ENCODE data around the gene PTPRA.
"Not testable (repeated sequence)": the region's sequence is repeated elsewhere in the genome, so short reads cannot be mapped to it uniquely, and the experiment has no call there.

Gene PTPRA

DNA sequence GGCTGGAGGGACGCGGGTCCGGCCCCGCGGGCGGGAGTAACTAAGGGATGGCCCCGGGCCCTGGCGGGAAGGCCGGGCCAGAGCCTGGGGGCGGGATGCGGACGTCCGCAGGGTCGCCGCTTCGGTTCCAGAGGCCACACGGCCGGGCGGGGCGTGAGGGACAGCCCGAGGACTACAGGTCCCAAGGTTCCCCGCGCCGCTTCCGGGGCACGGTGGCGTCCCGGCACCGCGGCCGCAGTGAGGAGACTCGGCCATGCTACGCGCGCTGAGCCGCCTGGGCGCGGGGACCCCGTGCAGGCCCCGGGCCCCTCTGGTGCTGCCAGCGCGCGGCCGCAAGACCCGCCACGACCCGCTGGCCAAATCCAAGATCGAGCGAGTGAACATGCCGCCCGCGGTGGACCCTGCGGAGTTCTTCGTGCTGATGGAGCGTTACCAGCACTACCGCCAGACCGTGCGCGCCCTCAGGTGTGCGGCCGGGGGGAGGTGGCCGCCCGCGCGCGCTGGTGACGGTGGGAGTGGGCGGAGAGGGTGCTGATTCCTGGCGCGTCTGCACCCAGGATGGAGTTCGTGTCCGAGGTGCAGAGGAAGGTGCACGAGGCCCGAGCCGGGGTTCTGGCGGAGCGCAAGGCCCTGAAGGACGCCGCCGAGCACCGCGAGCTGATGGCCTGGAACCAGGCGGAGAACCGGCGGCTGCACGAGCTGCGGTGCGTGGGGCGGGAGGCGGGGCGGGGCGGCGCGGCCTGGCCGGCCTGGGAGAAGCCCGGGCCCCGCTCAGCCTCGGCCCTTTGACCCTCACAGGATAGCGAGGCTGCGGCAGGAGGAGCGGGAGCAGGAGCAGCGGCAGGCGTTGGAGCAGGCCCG, 172.8 kb downstream of the PTPRA start, which contains the start of gene MRPS26:
Gene MRPS26, plus strand, starts transcription at position 237 of the 861 bp plus-strand sequence. Its CDS starts 17 bp downstream, at position 254.
- peak; percentile 63 for DNase-seq

DNA sequence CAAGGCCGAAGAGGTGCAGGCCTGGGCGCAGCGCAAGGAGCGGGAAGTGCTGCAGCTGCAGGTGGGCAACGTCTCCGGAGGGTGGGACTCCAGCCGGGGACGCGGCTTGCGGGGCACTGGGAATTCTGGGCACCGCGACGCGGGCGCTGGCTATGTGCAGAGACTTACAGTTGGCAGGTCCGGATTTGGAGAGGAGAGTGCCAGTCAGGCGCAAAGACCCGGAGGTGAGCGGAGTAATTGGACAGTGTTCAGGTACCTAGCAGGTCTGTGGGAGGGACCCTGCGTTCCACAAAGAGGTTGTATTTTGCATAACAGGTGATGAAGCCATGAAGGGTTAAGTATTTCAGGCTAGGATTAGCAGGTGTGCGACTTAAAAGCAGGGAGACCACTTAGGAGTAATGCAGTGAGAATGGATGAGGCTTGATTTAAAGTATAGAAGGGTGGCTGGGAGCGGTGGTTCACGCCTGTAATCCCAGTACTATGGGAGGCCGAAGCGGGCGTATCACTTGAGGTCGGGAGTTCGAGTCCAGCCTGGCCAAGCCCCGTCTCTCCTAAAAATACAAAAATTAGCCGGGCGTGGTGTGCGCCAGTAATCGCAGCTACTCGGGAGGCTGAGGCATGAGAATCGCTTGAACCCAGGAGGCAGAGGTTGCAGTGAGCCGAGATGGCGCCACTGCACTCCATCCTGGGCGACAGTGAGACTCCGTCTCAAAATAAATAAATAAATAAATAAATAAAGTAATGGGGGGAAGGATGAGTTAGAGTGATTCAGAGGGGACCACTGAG, 173.6 kb downstream of the PTPRA start:
- DNase-seq = peak; percentile 21

DNA sequence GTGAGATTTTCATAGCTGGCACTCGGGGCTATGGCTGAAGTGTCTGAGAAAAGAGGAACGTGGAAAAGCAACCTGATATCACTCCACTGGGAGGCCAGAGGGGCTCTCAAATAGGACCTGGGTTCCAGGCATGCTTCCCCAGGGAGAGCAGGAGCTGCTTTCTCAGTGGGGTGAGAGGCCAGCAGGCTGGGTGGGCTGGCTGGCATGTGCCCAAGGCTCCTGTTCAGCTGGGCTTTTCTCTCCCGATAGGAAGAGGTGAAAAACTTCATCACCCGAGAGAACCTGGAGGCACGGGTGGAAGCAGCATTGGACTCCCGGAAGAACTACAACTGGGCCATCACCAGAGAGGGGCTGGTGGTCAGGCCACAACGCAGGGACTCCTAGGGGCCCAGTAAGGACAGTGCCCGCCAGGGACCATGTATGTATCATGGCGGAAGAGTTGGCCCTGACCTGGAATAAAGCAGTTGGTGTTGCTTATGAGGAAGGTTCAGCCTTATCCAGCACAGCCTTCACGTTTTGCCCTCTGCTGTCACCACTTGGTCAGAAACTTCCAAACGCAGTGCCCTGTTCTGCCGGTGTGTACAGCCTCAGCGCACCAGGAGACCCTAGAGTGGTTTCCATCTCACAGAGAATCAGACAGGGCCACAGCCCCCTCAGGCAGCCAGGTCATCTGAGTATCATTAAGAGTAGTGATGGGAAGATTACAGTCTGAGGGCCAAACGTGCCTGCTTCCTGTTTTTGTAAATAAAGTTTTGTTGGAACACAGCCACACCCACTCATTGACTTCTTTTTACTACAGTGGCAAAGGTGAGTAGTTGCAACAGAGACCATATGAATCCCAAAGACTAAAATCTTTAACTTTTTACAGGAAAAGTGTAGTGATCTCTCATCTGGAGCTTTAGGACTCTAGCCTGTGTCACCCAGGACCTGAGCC, 174.5 kb downstream of the PTPRA start:
- no peak for DNase-seq

DNA sequence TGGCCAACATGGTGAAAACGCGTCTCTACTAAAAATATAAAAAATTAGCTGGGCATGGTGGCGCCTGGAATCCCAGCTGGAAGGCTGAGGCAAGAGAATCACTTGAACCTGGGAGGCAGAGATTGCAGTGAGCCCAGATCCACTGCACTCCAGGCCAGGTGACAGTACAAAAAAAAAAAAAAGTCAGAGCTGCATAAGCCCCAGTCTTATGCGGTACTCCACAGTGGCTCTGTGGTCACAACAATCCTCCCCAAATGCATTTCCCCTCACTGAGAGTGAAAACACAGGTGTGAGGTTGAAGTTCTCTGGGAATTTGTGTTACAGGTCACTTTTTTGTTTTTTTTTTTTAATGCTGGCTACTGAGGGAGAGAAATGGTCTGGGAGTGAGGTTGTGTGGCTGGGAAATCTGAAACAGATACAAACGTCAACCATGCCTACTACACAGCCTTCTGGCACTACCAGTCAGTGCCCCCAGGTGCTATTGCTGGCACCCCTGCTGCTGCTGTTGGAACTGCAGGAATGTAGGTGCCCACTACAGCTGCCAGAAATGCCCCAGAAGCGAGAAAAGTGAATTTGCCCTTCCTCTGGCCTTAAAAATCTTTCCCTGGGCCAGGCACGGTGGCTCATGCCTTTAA, 178.2 kb downstream of the PTPRA start:
- DNase-seq = no peak

DNA sequence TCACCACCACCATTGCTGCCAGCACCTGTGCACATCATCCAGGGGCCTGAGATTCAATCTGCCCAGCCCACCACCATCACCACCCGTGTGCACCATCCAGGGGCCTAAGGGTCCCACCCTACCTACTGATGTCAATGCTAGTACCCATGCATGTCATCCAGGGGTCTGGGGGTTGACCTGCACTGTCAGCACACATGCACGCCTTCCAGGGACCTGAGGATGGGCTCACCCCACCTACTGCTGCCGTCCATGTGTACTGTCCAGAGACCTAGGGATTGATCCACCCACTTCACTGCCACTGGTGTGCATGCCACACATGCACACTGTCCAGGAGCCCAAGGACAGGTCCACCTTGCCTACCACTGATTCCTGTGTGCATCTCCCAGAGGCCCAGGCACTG, 186.2 kb downstream of the PTPRA start:
- no peak for DNase-seq

DNA sequence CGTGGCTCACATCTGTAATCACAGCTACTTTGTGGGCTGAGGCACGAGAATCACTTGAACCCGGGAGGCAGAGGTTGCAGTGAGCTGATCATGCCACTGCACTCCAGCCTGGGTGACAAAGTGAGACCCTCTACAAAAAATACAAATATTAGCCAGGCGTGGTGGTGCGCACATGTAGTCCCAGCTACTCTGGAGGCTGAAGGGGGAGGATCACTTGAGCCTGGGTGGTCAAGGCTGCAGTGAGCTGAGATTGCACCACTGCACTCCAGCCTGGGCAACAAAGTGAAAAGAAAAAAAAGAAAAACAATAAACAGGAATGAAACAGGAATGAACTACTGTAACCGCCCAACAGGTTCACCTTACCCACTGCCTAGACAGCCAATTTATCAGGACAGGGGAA, 190.8 kb downstream of the PTPRA start:
- DNase-seq = not testable (repeated sequence)

DNA sequence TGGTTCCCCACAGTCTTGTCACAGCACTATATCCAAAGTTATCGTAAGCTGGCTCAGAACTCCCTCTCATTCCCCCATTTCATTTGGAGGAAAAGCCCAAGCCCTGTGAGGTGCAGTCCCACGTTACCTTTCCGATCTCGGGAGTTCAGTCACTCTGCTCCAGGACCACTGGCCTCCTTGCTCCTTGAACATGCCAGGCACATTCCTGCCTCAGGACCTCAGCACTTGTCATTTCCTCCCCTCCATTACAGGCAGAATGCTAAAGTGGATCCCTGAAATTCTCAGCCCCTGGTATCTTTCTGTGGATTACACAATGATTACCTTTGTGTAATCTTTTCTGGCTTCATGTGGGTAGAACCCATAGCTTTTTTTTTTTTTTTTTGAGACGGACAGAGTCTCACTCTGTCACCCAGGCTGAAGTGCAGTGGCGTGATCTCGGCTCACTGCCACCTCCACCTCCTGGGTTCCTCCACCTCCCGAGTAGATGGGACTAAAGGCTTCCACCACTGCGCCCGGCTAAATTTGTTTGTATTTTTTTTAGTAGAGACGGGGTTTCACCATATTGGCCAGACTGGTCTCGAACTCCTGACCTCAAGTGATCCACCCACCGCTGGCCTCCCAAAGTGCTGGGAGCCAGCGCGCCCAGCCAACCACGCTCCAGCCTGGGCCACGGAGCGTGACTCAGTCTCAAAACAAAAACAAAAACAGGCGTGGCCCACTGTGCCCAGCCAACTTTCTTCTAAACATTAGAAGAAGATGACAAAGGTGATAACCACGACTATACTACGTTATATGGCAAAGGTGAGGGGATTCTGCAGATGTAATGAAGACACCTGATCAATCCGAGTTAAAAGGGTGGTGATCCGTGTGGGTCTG, 194.1 kb downstream of the PTPRA start:
- DNase-seq = no peak

DNA sequence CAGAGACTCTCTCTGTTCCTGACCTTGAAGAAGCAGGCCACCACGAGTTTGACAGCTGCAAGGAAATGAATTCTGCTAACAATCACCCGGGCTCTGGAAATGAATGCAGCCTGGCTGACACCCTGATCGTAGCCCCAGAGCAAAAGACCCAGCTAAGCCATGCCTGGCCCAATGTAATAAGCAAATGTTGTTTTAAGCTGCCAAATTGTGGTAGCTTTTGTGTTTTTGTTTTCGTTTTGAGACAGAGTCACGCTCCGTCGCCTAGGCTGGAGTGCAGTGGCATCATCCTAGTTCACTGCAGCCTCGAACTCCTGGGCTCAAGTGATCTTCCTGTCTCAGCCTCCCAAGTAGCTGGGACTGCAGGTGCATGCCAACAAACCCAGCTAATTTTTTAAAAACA, 194.8 kb downstream of the PTPRA start:
- DNase-seq = no peak

DNA sequence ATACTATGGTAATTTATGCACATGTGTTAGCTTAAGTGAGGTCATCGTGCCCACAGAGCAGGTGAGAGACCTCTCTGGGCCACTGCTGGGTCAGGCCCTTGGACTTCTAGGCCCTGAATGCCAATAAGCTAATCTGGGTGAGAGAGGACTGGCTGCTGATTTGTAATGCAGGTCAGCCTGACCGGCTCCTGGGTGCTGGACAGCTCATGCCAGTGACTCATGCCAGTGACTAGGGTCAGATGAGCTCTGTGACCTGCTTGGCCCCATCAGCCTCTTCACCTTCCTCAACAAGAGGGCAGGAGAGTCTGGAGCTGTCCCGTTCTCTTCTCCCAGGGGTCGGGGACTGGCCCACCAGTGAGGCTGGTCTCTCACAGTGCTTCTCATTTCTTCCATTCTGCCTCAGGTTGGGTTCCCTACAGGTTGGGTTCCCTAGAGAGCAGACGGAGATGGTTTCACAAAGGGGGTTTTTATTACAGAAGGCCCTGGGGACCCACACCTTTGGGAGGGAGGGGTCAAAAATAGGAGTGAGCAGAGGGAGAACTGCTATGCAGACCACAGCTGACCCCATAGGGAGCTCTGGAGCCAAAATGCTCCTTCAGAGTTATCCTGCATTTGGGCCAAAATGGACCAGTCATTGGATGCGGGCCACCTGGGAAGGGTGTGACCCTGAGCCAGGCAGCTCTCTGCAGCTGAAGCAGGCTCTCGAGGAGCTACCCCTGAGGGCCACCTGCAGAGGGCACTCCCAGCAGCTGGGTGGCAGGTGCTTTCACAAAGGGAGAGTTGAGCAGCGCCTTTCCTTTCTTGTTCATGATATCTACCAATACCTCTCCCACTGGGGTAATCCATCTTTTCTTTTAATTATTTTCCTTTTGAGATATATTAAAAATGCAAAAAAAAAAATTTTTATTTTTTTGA, 196.0 kb downstream of the PTPRA start:
- peak; percentile 61 for DNase-seq

DNA sequence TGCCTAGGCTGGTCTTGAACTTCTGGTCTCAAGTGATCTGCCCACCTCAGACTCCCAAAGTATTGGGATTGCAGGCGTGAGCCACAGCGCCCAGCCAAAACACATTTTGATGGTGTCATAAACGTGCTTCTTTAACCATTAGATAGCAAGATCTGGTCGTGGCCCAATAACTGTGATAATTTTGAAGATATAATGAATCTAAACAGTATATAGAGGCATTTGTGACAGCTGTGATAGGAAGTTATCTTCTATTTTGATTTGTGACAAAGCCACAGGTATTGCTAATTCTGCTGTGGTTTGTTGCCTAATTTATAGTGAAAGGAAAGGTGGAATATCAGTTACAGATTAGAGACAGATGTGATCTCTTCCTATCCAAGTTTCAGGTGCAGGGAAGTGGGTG, 197.4 kb downstream of the PTPRA start:
- no peak for DNase-seq

DNA sequence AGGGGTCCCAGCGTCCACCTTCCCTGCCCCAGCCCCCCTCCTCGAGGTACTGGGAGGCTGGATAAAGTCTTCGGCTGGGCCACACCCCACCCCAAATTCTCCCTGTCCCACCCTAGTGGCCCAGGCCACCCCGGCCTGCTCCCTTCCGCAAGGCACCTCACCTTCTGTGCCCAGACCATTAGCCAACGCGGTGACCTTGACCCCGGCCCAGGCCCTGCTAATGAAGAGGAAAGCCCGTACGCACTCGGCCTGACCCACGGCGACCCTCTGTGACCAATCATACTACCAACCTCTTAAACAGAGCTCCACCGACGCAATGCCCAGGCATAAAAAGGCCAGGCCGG, 198.0 kb downstream of the PTPRA start:
- no peak for DNase-seq

DNA sequence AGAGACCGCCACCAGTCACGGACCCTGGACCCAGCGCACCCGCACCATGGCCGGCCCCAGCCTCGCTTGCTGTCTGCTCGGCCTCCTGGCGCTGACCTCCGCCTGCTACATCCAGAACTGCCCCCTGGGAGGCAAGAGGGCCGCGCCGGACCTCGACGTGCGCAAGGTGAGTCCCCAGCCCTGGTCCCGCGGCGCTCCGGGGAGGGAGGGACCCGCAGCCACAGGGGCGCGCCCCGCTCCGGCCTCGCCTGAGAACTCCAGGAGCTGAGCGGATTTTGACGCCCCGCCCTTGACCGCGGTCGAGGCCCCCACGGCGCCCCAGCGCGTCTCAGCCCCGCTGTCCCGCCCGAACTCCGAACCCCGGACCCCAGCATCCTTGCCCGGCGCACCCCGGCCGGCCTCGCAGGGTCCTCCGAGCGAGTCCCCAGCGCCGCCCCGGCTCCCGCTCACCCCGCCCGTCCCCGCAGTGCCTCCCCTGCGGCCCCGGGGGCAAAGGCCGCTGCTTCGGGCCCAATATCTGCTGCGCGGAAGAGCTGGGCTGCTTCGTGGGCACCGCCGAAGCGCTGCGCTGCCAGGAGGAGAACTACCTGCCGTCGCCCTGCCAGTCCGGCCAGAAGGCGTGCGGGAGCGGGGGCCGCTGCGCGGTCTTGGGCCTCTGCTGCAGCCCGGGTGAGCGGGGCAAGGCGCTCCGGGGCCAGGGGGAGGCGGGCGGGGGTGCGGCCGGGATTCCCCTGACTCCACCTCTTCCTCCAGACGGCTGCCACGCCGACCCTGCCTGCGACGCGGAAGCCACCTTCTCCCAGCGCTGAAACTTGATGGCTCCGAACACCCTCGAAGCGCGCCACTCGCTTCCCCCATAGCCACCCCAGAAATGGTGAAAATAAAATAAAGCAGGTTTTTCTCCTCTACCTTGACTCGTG, 198.6 kb downstream of the PTPRA start, which contains the start of gene OXT:
Gene OXT, plus strand, starts transcription at position 11 of the 920 bp plus-strand sequence. Its CDS starts 36 bp downstream, at position 47.
- DNase-seq = no peak

DNA sequence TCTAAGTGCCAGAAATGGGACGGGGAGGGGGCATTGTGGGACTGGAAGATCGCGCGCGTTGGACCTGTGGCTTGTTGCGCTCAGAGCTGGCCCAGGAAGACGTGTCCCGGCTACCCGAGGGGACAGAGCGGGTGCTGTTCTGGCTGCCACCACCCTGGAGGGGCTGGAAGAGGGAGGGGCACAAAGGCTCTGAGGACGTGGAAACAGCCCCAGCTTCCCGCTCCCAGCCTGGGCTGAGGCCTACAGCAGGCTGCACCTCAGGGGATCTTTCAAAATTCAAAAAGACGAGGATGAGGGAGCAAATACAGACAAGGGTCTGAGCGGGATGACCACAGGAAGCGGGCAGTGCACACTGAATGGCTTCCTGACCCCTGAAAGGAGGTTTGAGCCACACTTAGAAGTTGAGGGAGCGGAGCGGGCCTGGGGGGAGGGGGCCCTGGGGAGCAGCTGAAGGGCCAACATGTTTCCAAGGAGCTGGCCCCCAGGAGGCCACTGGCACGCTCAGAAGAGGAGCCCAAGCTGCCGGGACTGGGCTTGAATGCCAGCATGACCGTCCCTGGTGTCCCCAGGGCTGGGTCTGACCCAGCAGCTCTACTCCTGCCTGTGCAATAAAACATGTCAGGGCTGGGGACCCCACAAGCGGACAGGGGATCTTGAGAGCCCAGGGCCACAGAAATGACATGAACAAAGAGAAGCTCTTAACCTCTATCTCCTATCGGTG, 199.4 kb downstream of the PTPRA start:
- DNase-seq = no peak

DNA sequence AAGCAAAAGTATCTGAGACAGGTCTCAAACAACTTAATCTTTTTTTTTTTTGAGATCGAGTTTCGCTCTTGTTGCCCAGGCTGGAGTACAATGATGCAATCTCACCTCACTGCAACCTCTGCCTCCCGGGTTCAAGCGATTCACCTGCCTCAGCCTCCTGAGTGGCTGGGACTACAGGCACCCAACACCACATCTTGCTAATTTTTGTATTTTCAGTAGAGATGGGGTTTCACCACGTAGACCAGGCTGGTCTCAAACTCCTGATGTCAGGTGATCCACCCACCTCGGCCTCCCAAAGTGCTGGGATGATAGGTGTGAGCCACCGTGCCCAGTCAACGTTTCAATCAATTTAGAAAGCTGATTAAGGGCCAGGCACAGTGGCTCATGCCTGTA, 200.0 kb downstream of the PTPRA start:
- DNase-seq = not testable (repeated sequence)

DNA sequence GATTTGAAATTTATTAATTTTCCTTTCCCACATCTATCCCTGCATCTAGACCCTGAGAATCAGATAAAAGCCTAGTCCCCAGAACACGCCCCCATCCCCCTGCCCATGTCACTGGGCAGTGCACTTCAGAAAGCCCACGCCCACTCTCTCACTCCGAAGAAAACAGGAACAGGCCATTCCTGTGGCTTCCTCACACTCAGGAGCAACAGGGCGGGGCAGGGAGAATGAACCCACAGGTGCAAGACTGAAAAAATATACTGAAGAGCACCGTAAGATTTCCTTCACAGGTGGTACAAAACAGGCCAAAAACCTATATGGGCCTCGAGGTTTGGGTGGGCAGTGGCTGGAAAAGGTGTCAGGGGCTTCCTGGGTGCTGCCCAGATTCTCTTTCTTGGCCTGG, 201.5 kb downstream of the PTPRA start:
- no peak for DNase-seq

DNA sequence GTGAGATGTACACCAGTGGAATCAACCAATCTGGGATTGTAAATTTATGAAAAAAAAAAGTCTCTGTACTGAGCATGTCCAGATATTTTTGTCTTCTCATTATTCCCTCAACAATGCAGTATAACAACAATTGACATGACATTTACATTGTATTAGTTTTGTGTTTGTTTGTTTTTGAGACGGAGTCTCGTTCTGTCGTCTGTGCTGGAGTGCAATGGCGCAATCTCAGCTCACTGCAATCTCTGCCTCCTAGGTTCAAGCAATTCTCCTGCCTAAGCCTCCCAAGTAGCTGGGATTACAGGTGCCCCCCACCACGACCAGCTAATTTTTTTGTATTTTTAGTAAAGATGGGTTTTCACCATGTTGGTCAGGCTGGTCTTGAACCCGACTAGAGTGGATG, 202.0 kb downstream of the PTPRA start:
- DNase-seq = not testable (repeated sequence)

DNA sequence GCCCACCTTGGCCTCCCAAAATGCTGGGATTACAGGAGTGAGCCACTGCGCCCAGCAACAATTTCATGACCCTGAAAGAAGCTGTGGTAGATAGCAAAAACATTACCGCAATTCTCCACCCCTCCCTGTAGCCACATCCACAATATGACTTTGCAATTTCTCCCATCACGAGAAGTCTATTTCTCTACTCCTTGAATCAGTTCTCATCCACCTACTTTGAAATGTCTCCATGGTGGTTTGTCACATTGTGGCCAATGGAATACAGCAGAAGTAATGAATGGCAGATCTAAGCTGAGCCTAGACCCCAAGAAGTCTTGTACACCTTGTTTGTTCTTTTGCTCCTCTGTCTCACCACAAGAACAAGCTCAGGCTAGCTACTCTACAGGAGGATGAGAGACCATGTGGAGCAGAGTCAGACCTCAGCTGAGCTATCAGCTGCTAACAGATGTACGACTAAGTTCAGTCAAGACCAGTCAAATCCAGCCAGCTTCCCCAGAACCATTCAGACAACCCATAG, 204.4 kb downstream of the PTPRA start:
- DNase-seq = no peak

DNA sequence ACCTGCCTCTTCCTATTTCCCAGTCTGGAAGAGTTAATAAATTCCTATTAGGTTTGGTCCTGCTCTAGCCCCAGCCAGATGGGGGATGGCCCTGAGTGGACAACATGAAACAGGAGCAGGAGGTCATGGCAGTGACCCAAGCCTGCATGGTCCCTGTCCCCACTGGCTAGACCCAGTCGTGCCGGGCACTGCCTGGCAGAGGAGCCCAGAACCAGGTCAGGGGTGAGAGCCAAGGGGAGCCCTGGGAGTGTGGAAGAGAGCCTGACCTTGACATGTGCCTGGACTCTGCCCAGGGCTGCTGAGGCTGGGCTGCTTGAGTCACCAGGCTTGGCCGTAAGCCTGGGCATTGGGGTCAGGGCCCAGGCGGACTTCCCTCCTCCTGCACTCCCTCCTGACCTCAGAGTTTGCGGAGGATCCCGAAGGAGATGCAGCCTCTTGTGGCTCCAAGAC, 207.7 kb downstream of the PTPRA start:
- DNase-seq = no peak

All from NCI-H2107 (cell line).